Epithelial cell of esophagus (primary cell): Measurements from ENCODE around the gene YPEL2.

Source experiments
- DNase-seq: peaks from one replicate; pipeline ENCODE4 v3.0.0; 2010; ENCODE audit warnings: low read depth
- H3K4me3 ChIP-seq: 2 replicates; pipeline ENCODE4 v1.5.1; 2011; ENCODE audit warnings: mild to moderate bottlenecking, low read length, control low read depth
- CTCF ChIP-seq: IDR thresholded peaks from 2 replicates; pipeline ENCODE4 v1.5.1; 2011; ENCODE audit warnings: low read depth, mild to moderate bottlenecking, low read length, control low read depth, inconsistent platforms; ENCODE audit not compliant: insufficient read depth; ENCODE audit errors: missing control alignments

The YPEL2 gene

DNA sequence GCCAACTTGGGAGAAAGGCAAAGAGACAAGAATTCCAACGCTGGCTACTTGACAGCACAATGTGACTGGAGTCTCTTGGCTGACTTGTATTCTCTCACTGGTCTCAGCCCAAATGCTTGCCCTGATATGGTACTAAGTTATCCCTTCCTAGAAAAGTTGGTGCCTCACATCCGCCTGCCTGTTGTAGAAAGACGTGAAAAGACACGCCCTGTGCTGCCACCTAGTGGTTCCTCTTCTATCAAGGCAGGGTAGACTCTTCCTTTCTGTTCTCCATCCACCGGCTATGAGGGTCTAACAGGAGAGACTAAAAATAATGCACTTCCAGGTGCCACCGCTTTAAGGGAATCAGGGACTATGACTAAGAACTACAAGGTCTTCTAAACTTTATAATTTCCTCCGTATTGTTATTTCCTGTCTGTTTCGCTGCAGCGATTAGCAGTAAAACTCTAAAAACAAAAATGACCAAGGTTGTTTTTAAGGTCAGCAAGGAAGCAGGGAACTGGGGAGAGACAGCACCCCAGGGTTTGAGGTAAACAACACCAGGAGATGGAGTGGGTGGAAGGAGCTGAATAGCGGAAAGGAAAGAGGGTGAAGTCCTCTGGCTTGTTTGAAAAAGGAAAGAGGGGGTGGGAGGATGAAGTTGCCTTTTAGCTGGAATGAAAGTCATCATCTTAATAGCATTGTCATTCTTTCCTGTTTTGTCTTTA is 109.5 kb downstream of the YPEL2 start:
- DNase-seq = peak; percentile 88
- TF ChIP-seq CTCF = peak; percentile 91
- H3K4me3 ChIP-seq = no peak overlapping the region

DNA sequence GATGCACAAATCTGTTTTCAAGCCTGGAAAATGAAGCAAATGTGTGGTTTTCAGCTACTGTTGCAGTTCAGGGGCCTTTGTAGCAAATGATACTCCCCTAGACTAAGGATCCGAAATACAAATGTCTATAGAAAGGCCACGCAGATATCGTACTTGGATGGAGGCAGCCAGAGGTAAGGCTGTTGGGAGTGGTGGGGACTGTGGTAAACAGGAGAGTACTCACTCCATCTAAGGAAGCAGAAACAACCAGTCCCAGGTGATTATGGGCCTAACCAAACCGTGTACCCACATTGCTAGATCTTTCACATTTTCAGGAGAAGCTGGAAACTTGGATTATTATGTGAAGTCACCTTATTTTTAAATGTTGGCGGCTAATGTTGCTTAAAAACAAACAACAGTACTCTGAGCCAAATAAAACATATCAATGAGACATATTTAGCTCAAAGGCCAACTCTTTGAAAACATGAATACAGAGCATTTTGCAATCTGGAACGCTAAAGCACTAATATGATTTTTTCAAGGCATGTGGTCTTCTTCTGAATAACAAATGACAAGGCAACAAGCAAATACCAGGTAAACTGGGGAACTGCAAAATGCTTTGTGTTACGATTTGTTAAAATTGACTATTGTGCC is 110.1 kb downstream of the YPEL2 start:
- DNase-seq = no peak
- no peak for TF ChIP-seq CTCF
- no peak overlapping the region for H3K4me3 ChIP-seq

- no peak overlapping the region for H3K4me3 ChIP-seq
- TF ChIP-seq CTCF = no peak
- no peak for DNase-seq
These were observed 111.7 kb downstream of the YPEL2 start for GRCh38 chr17:59443106-59443505.
